GM23338 (cell line): Measurements from ENCODE around the gene HBB.

Experiments
- CTCF ChIP-seq, 2 experiments: fragments of 200-600 bp in 1 of 2; sonication (generic) in 1 of 2; conservative IDR thresholded peaks; 2 replicates each; pipeline versions ENCODE4 v1.5.1 to v1.6.1; 2016 to 2017; ENCODE audit warnings: antibody characterized with exemption in 2 of 2, low read depth in 2 of 2, mild to moderate bottlenecking in 2 of 2, moderate library complexity in 1 of 2
- EZH2 ChIP-seq: fragments of 200-600 bp; sonication (generic); IDR thresholded peaks from one replicate; pipeline ENCODE4 v1.8.0; 2017; ENCODE audit warnings: antibody characterized with exemption, mild to moderate bottlenecking, low read depth; ENCODE audit not compliant: unreplicated experiment
- EZH2phosphoT487 ChIP-seq: fragments of 200-600 bp; sonication (generic); IDR thresholded peaks from one replicate; pipeline ENCODE4 v1.8.1; 2018; ENCODE audit warnings: antibody characterized with exemption; ENCODE audit not compliant: unreplicated experiment
- JUNB ChIP-seq: IDR thresholded peaks from one replicate; pipeline ENCODE4 v1.6.1; 2016; ENCODE audit warnings: antibody characterized with exemption; ENCODE audit not compliant: unreplicated experiment
- NANOG ChIP-seq: IDR thresholded peaks from 2 replicates; pipeline ENCODE4 v1.6.1; 2016; ENCODE audit warnings: antibody characterized with exemption, borderline replicate concordance
- POLR2AphosphoS5 ChIP-seq: IDR thresholded peaks from 2 replicates; pipeline ENCODE4 v1.6.1; 2016; ENCODE audit warnings: antibody characterized with exemption, low read depth
- REST ChIP-seq: IDR thresholded peaks from one replicate; pipeline ENCODE4 v1.6.1; 2018; ENCODE audit warnings: antibody characterized with exemption; ENCODE audit not compliant: unreplicated experiment
- ZNF331 ChIP-seq: fragments of 250-450 bp; sonication (Bioruptor Pico); IDR thresholded peaks from 2 replicates; pipeline ENCODE4 v1.5.0; 2020; ENCODE audit warnings: low read depth, mild to moderate bottlenecking, moderate library complexity
- ZNF462 ChIP-seq: fragments of 250-450 bp; sonication (Bioruptor Pico); IDR thresholded peaks from 2 replicates; pipeline ENCODE4 v1.5.0; 2020; ENCODE audit warnings: mild to moderate bottlenecking, moderate library complexity

- TF ChIP-seq CTCF (conservative IDR thresholded peaks at IDR 0.05; ENCODE audit: low read depth in 2 of 2) = no peak
- TF ChIP-seq EZH2 = no peak
- no peak for TF ChIP-seq POLR2AphosphoS5
- no peak for TF ChIP-seq EZH2phosphoT487
- no peak for TF ChIP-seq JUNB
- TF ChIP-seq ZNF331 = no peak
- TF ChIP-seq REST = no peak
- no peak for TF ChIP-seq NANOG
- TF ChIP-seq ZNF462 (CRISPR knock-in tag) = no peak
Measured at GRCh38 chr11:5210376-5210885, 16.4 kb downstream of the HBB start.
